Stimulated activated CD4-positive, alpha-beta T cell treated with anti-CD3 and anti-CD28 coated beads, Interleukin-2, amount 100 ng/mL, for 4 hours (primary cell): Measurements from ENCODE around the gene EMC9.
A peak's percentile ranks its signal among the peaks of the same experiment; 100 is the strongest.

Source experiments
- DNase-seq: peaks from one replicate; pipeline ENCODE4 v3.0.0-alpha.2; 2020; ENCODE audit warnings: low read depth

EMC9 gene

DNA sequence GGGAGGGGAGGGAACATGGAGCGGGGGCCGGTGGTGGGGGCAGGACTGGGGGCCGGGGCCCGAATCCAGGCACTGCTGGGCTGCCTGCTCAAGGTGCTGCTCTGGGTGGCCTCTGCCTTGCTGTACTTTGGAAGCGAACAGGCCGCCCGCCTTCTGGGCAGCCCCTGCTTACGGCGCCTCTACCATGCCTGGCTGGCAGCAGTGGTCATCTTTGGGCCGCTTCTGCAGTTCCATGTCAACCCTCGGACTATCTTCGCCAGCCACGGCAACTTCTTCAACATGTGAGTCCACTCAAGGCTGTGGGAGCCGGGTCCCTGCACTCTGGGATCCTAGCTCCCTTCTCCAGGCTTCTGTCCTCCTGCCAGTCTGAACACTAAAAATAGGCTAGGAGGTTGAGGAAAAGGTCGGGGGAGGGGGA lies 9.8 kb downstream of the EMC9 start:
- no peak for DNase-seq

- no peak for DNase-seq
Observed at GRCh38 chr14:24130717-24131548, 10.5 kb downstream of the EMC9 start.

- DNase-seq, result no peak
Observed at GRCh38 chr14:24130380-24130716, 11.0 kb downstream of the EMC9 start, which contains the start of gene FITM1. FITM1 (plus strand) TSS chr14:24130659; CDS start chr14:24131564, 905 bp downstream.

- DNase-seq, result no peak
Observed at GRCh38 chr14:24129410-24129998, 11.9 kb downstream of the EMC9 start.

GRCh38 chr14:24127673-24128072 lies 13.7 kb downstream of the EMC9 start:
- no peak for DNase-seq

DNA sequence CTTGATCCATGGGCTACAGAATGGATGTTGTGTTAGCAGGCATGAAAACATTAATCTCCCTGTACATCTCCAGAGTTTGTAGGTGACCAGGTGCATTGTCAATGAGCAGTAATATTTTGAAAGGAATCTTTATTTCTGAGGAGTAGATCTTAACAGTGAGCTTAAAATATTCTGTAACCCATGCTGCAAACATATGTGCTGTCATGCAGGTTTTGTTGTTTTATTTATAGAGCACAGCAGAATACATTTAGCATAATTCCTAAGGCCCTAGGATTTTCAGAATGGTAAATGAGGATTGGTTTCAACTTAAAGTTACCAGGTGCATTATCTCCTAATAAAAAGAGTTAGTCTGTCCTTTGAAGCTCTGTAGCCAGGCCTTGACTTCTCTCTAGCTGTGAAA lies 14.5 kb downstream of the EMC9 start:
- no peak for DNase-seq

- no peak for DNase-seq
Observed at GRCh38 chr14:24123424-24124417, 17.7 kb downstream of the EMC9 start.

- no peak for DNase-seq
Observed at GRCh38 chr14:24122898-24123297, 18.5 kb downstream of the EMC9 start.

- DNase-seq, result no peak
Observed at GRCh38 chr14:24122416-24122815, 19.0 kb downstream of the EMC9 start.

- no peak for DNase-seq
Observed at GRCh38 chr14:24121210-24121609, 20.2 kb downstream of the EMC9 start.

- DNase-seq, result no peak
Observed at GRCh38 chr14:24119691-24120090, 21.7 kb downstream of the EMC9 start.

GRCh38 chr14:24117179-24117578 lies 24.2 kb downstream of the EMC9 start:
- no peak for DNase-seq

GRCh38 chr14:24116128-24116814 lies 25.1 kb downstream of the EMC9 start:
- no peak for DNase-seq

DNA sequence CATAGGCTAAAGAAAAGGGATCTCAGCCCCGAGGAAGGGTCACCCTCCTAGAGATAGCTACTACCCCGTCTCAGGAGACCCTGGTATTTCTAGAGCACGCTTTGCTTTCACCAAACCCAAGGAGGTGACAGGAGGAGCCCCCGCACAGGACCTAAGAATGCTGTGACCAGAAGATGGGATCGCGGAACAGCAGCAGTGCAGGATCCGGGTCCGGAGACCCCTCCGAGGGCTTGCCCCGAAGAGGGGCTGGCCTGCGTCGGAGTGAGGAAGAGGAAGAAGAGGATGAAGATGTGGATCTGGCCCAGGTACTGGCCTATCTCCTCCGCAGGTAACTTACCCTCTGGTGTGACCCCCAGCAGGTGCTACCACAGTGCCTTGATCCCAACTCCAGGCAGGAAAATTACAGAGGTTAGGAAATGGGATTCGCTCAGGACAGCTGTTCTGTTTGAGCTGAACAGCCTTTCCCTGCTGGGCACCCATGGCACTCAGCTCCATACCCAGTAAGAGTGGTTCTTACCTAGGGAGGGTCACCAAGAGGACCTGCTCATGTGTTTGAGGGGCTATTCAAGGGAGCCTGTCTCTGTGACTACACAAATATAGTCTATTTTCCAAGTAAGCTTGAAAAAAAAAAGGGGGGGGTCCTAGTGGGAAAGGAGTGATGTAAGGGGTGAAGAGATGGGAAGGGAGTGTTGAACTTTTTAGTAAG lies 25.8 kb downstream of the EMC9 start:
- DNase-seq, result no peak

- DNase-seq, result peak; percentile 99
Observed at GRCh38 chr14:24114532-24115421, 26.6 kb downstream of the EMC9 start, which contains the start of the genes DCAF11 and NRL. DCAF11 (plus strand) TSS chr14:24114777; CDS start chr14:24115595, 818 bp downstream. NRL (minus strand) TSS chr14:24114949; CDS start chr14:24082848, 32,101 bp downstream.

DNA sequence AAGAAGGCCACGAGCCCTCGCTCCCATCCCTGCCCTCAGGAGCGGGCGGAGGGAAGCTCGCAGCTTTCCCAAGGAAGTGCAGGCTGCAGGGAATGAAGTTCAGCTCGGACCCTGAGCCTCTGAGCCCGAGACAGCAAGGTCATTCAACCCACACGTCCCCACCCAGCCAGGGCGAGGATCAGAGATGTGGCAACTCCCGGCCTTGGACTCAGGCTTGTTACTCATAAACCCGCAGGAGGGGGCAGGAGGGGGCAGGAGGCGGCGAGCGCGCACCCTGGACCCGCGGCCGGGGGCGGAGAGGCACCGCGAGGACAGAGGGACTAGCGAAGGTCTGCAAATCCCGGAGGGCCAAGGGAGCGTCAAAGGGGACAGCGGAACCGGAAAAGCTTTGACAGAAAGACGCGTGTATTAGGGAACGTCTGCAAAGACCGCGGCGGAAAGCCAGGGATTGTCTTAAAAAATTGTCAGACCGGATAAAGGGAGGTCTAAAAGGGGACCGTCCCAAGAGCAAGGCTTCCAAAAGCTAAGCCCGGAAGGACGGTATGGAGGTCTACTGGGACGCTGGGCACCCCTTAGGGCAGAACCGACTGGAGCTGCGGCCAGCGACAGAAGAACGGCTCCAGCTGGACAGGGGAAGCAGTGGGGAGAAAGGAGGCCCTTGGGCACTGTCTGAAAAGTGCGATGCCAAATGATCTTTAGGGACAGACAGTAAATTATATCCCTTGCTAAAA lies 27.4 kb downstream of the EMC9 start:
- DNase-seq, result peak; percentile 49

DNA sequence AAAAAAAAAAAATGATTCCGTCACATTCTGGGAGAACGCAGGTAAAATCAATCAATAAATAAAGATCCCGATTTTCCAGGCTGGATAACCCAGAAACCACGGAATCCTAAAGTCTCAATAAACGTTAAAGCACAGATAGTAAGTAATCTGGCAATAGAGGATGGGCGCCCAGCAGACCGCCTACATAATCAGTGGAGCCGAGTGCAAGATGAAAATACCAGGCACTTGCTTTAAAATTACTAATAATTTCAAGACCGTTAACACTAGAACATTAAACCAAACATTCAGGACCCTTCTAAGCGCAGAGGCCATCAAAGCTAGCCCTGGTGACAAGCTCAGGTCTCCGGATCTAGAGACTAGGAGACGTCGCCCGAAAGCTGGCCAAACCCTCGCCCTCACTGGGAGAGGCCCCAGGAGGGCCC lies 28.0 kb downstream of the EMC9 start:
- DNase-seq, result no peak

GRCh38 chr14:24110523-24110922 lies 30.9 kb downstream of the EMC9 start:
- DNase-seq, result no peak

DNA sequence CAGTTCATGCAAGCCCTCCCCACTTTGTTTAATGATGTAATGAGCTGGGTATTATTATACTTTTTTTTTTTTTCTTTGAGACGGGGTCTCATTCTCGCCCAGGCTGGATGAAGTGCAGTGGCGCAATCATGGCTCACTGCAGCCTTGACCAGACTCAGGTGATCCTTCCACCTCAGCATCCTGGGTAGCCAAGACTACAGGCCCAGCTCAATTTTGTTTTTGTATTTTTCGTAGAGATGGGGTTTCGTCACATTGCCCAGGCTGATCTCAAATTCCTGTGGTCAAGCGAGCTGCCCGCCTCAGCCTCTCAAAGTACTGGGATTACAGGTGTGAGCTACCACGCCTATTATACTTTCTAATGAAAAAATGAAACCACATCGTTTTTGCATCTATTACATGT lies 31.3 kb downstream of the EMC9 start:
- DNase-seq, result no peak
